Panc1 (cell line): Measurements from ENCODE around the gene DTX3. TPM values are rescaled to one million over a fixed set of nuclear protein-coding genes. Genes with fewer than 3 reads are reported as not detected.

Source experiments
- ATAC-seq: fragments of 200-7000 bp; cut with Tn5 transposase; 2 replicates; pipeline ENCODE4 v1.9.1; 2020; ENCODE audit warnings: mild to moderate bottlenecking, moderate library complexity
- BruUV-seq: library from RNA; stranded (reverse); fragments of 400-500 nt; replicated peaks from 2 replicates; lab custom pipeline; 2021; lab: Mats Ljungman, UMichigan
- CTCF ChIA-PET: fragments of 300-600 bp; sonication (Branson Sonifier 250); formaldehyde crosslinking; loops from one replicate; lab custom pipeline; 2022; ENCODE audit warnings: antibody characterized with exemption; lab: Charles Lee
- POLR2A ChIA-PET: fragments of 300-600 bp; sonication (Branson Sonifier 250); formaldehyde crosslinking; loops from one replicate; lab custom pipeline; 2022; ENCODE audit warnings: antibody characterized with exemption; lab: Charles Lee
- DNase-seq: peaks from one replicate; pipeline ENCODE4 v3.0.0-alpha.2; 2010; ENCODE audit warnings: low read depth, low spot score
- H3K27ac ChIP-seq: 2 replicates; pipeline ENCODE4 v1.5.1; 2011; ENCODE audit warnings: mild to moderate bottlenecking, low read length, inconsistent platforms
- H3K27me3 ChIP-seq: fragments of 200-500 bp; sonication (Bioruptor generic); 2 replicates; pipeline ENCODE4 v1.6.0; 2014; ENCODE audit warnings: low read length, inconsistent platforms; ENCODE audit not compliant: control insufficient read depth, insufficient read depth
- H3K36me3 ChIP-seq: fragments of 200-500 bp; sonication (Bioruptor generic); 2 replicates; pipeline ENCODE4 v1.5.1; 2014; ENCODE audit warnings: inconsistent platforms, mild to moderate bottlenecking, low read length, moderate library complexity; ENCODE audit not compliant: control insufficient read depth, insufficient read depth
- H3K4me1 ChIP-seq: 2 replicates; pipeline ENCODE4 v1.5.1; 2011; ENCODE audit warnings: inconsistent platforms, mild to moderate bottlenecking, low read length, moderate library complexity; ENCODE audit not compliant: control insufficient read depth, insufficient read depth
- H3K4me3 ChIP-seq, 2 experiments: 2 replicates each; pipeline ENCODE4 v1.5.1; 2011 to 2012; ENCODE audit warnings: low read depth in 2 of 2, low read length in 2 of 2, mild to moderate bottlenecking in 2 of 2, inconsistent platforms in 1 of 2, moderate library complexity in 1 of 2
- H3K9me3 ChIP-seq: fragments of 200-500 bp; sonication (Bioruptor generic); 2 replicates; pipeline ENCODE4 v1.5.1; 2014; ENCODE audit warnings: low read depth, mild to moderate bottlenecking, inconsistent platforms, low read length, moderate library complexity; ENCODE audit not compliant: control insufficient read depth, insufficient read depth
- POLR2AphosphoS5 ChIP-seq: IDR thresholded peaks from 2 replicates; pipeline ENCODE4 v1.6.1; 2012; ENCODE audit warnings: mild to moderate bottlenecking, low read depth, low read length, moderate library complexity
- SIN3A ChIP-seq: IDR thresholded peaks from 2 replicates; pipeline ENCODE4 v1.6.1; 2012; ENCODE audit warnings: low read depth, mild to moderate bottlenecking, low read length, moderate library complexity, borderline replicate concordance; ENCODE audit not compliant: insufficient read depth
- TCF7L2 ChIP-seq: IDR thresholded peaks from 2 replicates; pipeline ENCODE4 v1.6.1; 2011; ENCODE audit warnings: mild to moderate bottlenecking, low read depth, low read length, inconsistent platforms
- in situ Hi-C: cut with HindIII; loops from 2 replicates; pipeline ENCODE4 v1.10.0; 2016; ENCODE audit warnings: low sequenced_read_pairs, low pct_unique_long_range_greater_than_20kb
- intact Hi-C: fragments of 100-400 bp; cut with micrococcal nuclease; formaldehyde crosslinking; loops from one replicate; pipeline ENCODE4 v1.10.0; 2022; ENCODE audit not compliant: unreplicated experiment
- total RNA-seq: library from RNA; stranded (reverse); gene quantifications from one replicate; pipeline ENCODE4 v1.2.1, GENCODE V29; 2021; ENCODE audit not compliant: unreplicated experiment
- TF ChIP-seq, protein P1 (sequence below), 2 experiments: IDR thresholded peaks; 2 replicates each; pipeline ENCODE4 v1.6.1; 2011 to 2012; ENCODE audit warnings: low read depth in 2 of 2, control low read depth in 1 of 2, low read length in 1 of 2, mild to moderate bottlenecking in 1 of 2, moderate library complexity in 1 of 2; ENCODE audit not compliant: insufficient read depth in 1 of 2
- TF ChIP-seq, protein P2 (sequence below): fragments of 450-650 bp; IDR thresholded peaks from 2 replicates; pipeline ENCODE4 v1.5.1; 2017; ENCODE audit warnings: mild to moderate bottlenecking

DTX3 gene
- total RNA-seq, 1 experiment from 2014 or later, result 37.8 TPM

DNA sequence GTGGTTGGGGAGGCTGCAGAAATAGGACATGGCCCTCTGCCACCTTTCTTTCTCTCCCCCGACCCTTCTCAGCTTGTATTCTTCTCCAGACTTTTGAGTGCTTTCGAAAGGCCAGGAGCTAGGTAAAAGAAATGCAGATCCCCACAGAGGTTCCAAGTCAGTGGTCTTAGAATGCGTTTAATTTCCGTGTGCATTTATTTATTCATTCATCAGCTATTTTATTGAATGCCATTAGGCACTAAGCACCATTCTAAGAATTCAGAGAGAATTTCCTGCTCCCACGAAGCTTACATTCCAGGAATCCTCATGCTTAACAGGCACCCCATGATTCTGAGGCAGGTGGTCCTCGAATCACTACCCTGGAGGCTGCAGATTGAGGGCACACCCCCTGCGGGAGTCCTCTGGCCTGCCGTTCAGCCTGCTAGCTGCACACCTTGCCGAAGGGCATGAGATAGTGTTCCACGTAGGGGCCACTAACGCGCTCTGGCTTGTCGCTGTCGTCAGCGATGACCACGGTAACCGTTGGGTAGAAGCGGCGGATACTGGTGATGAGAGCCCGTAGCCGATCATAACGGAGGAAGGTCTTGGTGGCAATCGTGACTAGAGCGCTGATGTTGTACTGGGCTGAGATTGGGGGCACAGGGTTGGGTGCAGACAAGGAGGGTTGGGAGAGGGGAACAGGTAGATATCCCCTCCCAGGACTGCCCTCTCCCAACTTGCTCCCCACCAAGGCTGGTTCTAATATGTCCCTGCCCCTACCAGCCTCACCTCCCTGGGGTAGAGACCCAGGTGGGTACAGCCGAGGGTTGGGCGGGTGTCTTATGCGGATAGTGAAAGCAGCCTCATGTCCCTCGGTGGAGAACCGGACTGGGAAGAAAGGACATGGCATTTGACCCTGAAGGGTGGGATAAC, 23.9 kb downstream of the DTX3 start:
- no peak overlapping the region for H3K27ac ChIP-seq
- intact Hi-C loops, result no loop called here
- H3K36me3 ChIP-seq, result no peaks in the 10 kb centered on the region; the same call in 1 of the 2 replicates
- TF ChIP-seq POLR2AphosphoS5 (no peak), SIN3A (no peak), TCF7L2 (no peak)
- TF ChIP-seq, protein P1, sequence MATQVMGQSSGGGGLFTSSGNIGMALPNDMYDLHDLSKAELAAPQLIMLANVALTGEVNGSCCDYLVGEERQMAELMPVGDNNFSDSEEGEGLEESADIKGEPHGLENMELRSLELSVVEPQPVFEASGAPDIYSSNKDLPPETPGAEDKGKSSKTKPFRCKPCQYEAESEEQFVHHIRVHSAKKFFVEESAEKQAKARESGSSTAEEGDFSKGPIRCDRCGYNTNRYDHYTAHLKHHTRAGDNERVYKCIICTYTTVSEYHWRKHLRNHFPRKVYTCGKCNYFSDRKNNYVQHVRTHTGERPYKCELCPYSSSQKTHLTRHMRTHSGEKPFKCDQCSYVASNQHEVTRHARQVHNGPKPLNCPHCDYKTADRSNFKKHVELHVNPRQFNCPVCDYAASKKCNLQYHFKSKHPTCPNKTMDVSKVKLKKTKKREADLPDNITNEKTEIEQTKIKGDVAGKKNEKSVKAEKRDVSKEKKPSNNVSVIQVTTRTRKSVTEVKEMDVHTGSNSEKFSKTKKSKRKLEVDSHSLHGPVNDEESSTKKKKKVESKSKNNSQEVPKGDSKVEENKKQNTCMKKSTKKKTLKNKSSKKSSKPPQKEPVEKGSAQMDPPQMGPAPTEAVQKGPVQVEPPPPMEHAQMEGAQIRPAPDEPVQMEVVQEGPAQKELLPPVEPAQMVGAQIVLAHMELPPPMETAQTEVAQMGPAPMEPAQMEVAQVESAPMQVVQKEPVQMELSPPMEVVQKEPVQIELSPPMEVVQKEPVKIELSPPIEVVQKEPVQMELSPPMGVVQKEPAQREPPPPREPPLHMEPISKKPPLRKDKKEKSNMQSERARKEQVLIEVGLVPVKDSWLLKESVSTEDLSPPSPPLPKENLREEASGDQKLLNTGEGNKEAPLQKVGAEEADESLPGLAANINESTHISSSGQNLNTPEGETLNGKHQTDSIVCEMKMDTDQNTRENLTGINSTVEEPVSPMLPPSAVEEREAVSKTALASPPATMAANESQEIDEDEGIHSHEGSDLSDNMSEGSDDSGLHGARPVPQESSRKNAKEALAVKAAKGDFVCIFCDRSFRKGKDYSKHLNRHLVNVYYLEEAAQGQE (IDR thresholded peaks at IDR 0.05; ENCODE audit: insufficient read depth in 1 of 2, low read depth in 2 of 2, low read length in 1 of 2), result no peak
- TF ChIP-seq, protein P2, sequence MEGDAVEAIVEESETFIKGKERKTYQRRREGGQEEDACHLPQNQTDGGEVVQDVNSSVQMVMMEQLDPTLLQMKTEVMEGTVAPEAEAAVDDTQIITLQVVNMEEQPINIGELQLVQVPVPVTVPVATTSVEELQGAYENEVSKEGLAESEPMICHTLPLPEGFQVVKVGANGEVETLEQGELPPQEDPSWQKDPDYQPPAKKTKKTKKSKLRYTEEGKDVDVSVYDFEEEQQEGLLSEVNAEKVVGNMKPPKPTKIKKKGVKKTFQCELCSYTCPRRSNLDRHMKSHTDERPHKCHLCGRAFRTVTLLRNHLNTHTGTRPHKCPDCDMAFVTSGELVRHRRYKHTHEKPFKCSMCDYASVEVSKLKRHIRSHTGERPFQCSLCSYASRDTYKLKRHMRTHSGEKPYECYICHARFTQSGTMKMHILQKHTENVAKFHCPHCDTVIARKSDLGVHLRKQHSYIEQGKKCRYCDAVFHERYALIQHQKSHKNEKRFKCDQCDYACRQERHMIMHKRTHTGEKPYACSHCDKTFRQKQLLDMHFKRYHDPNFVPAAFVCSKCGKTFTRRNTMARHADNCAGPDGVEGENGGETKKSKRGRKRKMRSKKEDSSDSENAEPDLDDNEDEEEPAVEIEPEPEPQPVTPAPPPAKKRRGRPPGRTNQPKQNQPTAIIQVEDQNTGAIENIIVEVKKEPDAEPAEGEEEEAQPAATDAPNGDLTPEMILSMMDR, result no peak
- in situ Hi-C loops, result no loop called here
- peaks cover 7% of the 10 kb centered on the region for H3K4me1 ChIP-seq
- H3K27me3 ChIP-seq, result no peaks in the 10 kb centered on the region
- CTCF ChIA-PET, result no interaction called here
- no TSS peak for BruUV-seq
- no peak overlapping the region for H3K4me3 ChIP-seq
- POLR2A ChIA-PET, result no interaction called here
- no peak for DNase-seq
- ATAC-seq, result no peak
- no peaks in the 10 kb centered on the region for H3K9me3 ChIP-seq

GRCh38 chr12:57629897-57630471, 25.4 kb downstream of the DTX3 start:
- H3K4me1 ChIP-seq, result peaks cover 8% of the 10 kb centered on the region
- intact Hi-C loops (no loop called here), in situ Hi-C loops (no loop called here)
- no peak overlapping the region for H3K4me3 ChIP-seq
- ATAC-seq (no peak), DNase-seq (no peak)
- BruUV-seq, result no TSS peak
- POLR2A ChIA-PET, result no interaction called here
- no peaks in the 10 kb centered on the region for H3K27me3 ChIP-seq
- TF ChIP-seq, protein P2, result no peak
- TF ChIP-seq SIN3A (no peak), POLR2AphosphoS5 (no peak), TCF7L2 (no peak)
- TF ChIP-seq, protein P1 (IDR thresholded peaks at IDR 0.05; ENCODE audit: insufficient read depth in 1 of 2, low read depth in 2 of 2, low read length in 1 of 2), result no peak
- CTCF ChIA-PET, result no interaction called here
- H3K9me3 ChIP-seq, result no peaks in the 10 kb centered on the region
- H3K36me3 ChIP-seq, result no peaks in the 10 kb centered on the region; the same call in 1 of the 2 replicates
- no peak overlapping the region for H3K27ac ChIP-seq
